GM18508 (cell line): ENCODE results near the gene LMBRD1.
A peak's percentile ranks its signal among the peaks of the same experiment; 100 is the strongest.
"Not testable (repeated sequence)": the region's sequence is repeated elsewhere in the genome, so short reads cannot be mapped to it uniquely, and the experiment has no call there.

Experiments
- ATAC-seq: cut with Tn5 transposase; IDR thresholded peaks from one replicate; pipeline ENCODE4 v1.9.1; 2021; ENCODE audit warnings: moderate number of reproducible peaks; ENCODE audit not compliant: insufficient read depth, unreplicated experiment

The LMBRD1 gene

GRCh38 chr6:69801225-69801624 lies 4.4 kb upstream of the LMBRD1 start:
- no peak for ATAC-seq

GRCh38 chr6:69798796-69799195 lies 2.0 kb upstream of the LMBRD1 start:
- not testable (repeated sequence) for ATAC-seq

- ATAC-seq, result no peak
These were observed 653 bp downstream of the LMBRD1 start for GRCh38 chr6:69796073-69796641.

- ATAC-seq, result peak; percentile 37
These were observed 1.2 kb downstream of the LMBRD1 start for GRCh38 chr6:69795469-69796072.

GRCh38 chr6:69792292-69792691 lies 4.5 kb downstream of the LMBRD1 start:
- no peak for ATAC-seq

GRCh38 chr6:69791065-69791471 lies 5.7 kb downstream of the LMBRD1 start:
- ATAC-seq, result peak; percentile 34

- peak; percentile 7 for ATAC-seq
These were observed 6.2 kb downstream of the LMBRD1 start for GRCh38 chr6:69790629-69791028.

GRCh38 chr6:69789578-69789977 lies 7.2 kb downstream of the LMBRD1 start:
- ATAC-seq, result no peak

GRCh38 chr6:69787436-69787835 lies 9.4 kb downstream of the LMBRD1 start:
- not testable (repeated sequence) for ATAC-seq

- no peak for ATAC-seq
These were observed 11.1 kb downstream of the LMBRD1 start for GRCh38 chr6:69785697-69786096.

- ATAC-seq, result peak; percentile 73
These were observed 12.0 kb downstream of the LMBRD1 start for GRCh38 chr6:69784595-69785377.

GRCh38 chr6:69783108-69783507 lies 13.7 kb downstream of the LMBRD1 start:
- ATAC-seq, result no peak

GRCh38 chr6:69780585-69781178 lies 16.1 kb downstream of the LMBRD1 start:
- no peak for ATAC-seq

- ATAC-seq, result no peak
These were observed 20.9 kb downstream of the LMBRD1 start for GRCh38 chr6:69775941-69776340.

GRCh38 chr6:69775585-69775849 lies 21.3 kb downstream of the LMBRD1 start:
- ATAC-seq, result no peak

- ATAC-seq, result no peak
These were observed 21.8 kb downstream of the LMBRD1 start for GRCh38 chr6:69774740-69775584.

GRCh38 chr6:69771158-69771906 lies 25.5 kb downstream of the LMBRD1 start:
- no peak for ATAC-seq

GRCh38 chr6:69768664-69769063 lies 28.1 kb downstream of the LMBRD1 start:
- ATAC-seq, result no peak

- ATAC-seq, result no peak
These were observed 33.0 kb downstream of the LMBRD1 start for GRCh38 chr6:69763763-69764162.

- no peak for ATAC-seq
These were observed 35.0 kb downstream of the LMBRD1 start for GRCh38 chr6:69761853-69762252.
